B cell (primary cell): ENCODE measurements around the gene OPHN1. TPM values are rescaled to one million over a fixed set of nuclear protein-coding genes. Genes with fewer than 3 reads are reported as not detected.

Experiments
- ATAC-seq: fragments of 200-7000 bp; cut with Tn5 transposase; one replicate; pipeline ENCODE4 v1.10.0; 2021; ENCODE audit warnings: low read depth, mild to moderate bottlenecking, moderate number of reproducible peaks, moderate library complexity
- CTCF ChIA-PET: fragments of 350-600 bp; sonication (Branson Sonifier 250); formaldehyde crosslinking; loops from one replicate; lab custom pipeline; 2021; ENCODE audit warnings: antibody characterized with exemption, inconsistent platforms; lab: Charles Lee
- POLR2A ChIA-PET: fragments of 350-600 bp; sonication (Branson Sonifier 250); formaldehyde crosslinking; loops from one replicate; lab custom pipeline; 2021; ENCODE audit warnings: antibody characterized with exemption; lab: Charles Lee
- DNase-seq: peaks from one replicate; pipeline ENCODE4 v3.0.0; 2013
- H2AFZ ChIP-seq: 2 replicates; pipeline ENCODE4 v1.6.1; 2012; ENCODE audit warnings: mild to moderate bottlenecking, low read depth, low read length; ENCODE audit not compliant: insufficient read depth, poor library complexity, severe bottlenecking
- H3K27ac ChIP-seq, 2 donors: 1 replicate in 1 of 2; 2 replicates in 1 of 2; pipeline ENCODE4 v1.5.1; 2012 to 2013; ENCODE audit warnings: low read length in 2 of 2, mild to moderate bottlenecking in 2 of 2, moderate library complexity in 1 of 2
- H3K27me3 ChIP-seq, 4 experiments: fragments of 200-600 bp in 1 of 4; sonication (generic) in 1 of 4; replicated peaks in 1 of 4; 1 replicate in 2 of 4; 2 replicates in 2 of 4; pipeline versions ENCODE4 v1.6.1 to v1.7.0; 2013 to 2016; ENCODE audit warnings: low read length in 3 of 4, mild to moderate bottlenecking in 2 of 4, mixed read lengths in 1 of 4, moderate library complexity in 1 of 4; ENCODE audit not compliant: insufficient read depth in 4 of 4, control insufficient read depth in 3 of 4; ENCODE audit errors: control extremely low read depth in 1 of 4
- H3K36me3 ChIP-seq, 2 experiments: replicated peaks in 1 of 2; 1 replicate in 1 of 2; 2 replicates in 1 of 2; pipeline versions ENCODE4 v1.6.1 to v1.7.1; 2013; ENCODE audit warnings: low read length in 1 of 2; ENCODE audit not compliant: insufficient read depth in 2 of 2, control insufficient read depth in 1 of 2; ENCODE audit errors: control extremely low read depth in 1 of 2, extremely low read depth in 1 of 2
- H3K4me1 ChIP-seq, 2 donors: fragments of 200-600 bp in 1 of 2; sonication (generic) in 1 of 2; 1 replicate in 1 of 2; 2 replicates in 1 of 2; pipeline versions ENCODE4 v1.5.1 to v1.6.1; 2013 to 2017; ENCODE audit warnings: low read length in 2 of 2; ENCODE audit not compliant: control insufficient read depth in 2 of 2, insufficient read depth in 2 of 2
- H3K4me2 ChIP-seq: replicated peaks from 2 replicates; pipeline ENCODE3; 2012; ENCODE audit warnings: mild to moderate bottlenecking, low read depth, low read length; ENCODE audit not compliant: poor library complexity, severe bottlenecking
- H3K4me3 ChIP-seq, 5 experiments: fragments of 200-600 bp in 1 of 5; sonication (generic) in 1 of 5; 1 replicate in 3 of 5; 2 replicates in 2 of 5; pipeline versions ENCODE4 v1.5.1 to v1.7.0; 2011 to 2016; ENCODE audit warnings: low read length in 4 of 5, mild to moderate bottlenecking in 4 of 5, low read depth in 2 of 5, control low read depth in 1 of 5, moderate library complexity in 1 of 5; ENCODE audit not compliant: insufficient read depth in 1 of 5; ENCODE audit errors: control extremely low read depth in 1 of 5, extremely low read depth in 1 of 5
- H3K79me2 ChIP-seq: fragments of 200-600 bp; sonication (generic); one replicate; pipeline ENCODE4 v1.6.0; 2016; ENCODE audit warnings: low read length; ENCODE audit not compliant: control insufficient read depth, insufficient read depth
- H3K9ac ChIP-seq: fragments of 200-600 bp; sonication (generic); 2 replicates; pipeline ENCODE4 v1.6.1; 2017; ENCODE audit warnings: mild to moderate bottlenecking, low read length, moderate library complexity
- H3K9me3 ChIP-seq, 3 donors: one replicate each; pipeline versions ENCODE4 v1.6.1 to v1.7.1; 2013; ENCODE audit warnings: low read length in 2 of 3; ENCODE audit not compliant: control insufficient read depth in 2 of 3, insufficient read depth in 1 of 3; ENCODE audit errors: control extremely low read depth in 1 of 3
- H4K20me1 ChIP-seq: 2 replicates; pipeline ENCODE4 v1.6.0; 2012; ENCODE audit warnings: mild to moderate bottlenecking, low read length; ENCODE audit not compliant: insufficient read depth, control insufficient read depth, poor library complexity, severe bottlenecking
- H3K27ac Mint-ChIP-seq: one replicate; pipeline ENCODE4 v1.8.0; 2021; ENCODE audit warnings: mixed read lengths
- H3K27me3 Mint-ChIP-seq: one replicate; pipeline ENCODE4 v1.8.0; 2021; ENCODE audit warnings: mixed read lengths
- H3K4me1 Mint-ChIP-seq: one replicate; pipeline ENCODE4 v1.8.0; 2021; ENCODE audit warnings: mixed read lengths
- H3K4me3 Mint-ChIP-seq: one replicate; pipeline ENCODE4 v1.8.0; 2021; ENCODE audit warnings: mixed read lengths
- H3K9me3 Mint-ChIP-seq: one replicate; pipeline ENCODE4 v1.8.0; 2022; ENCODE audit warnings: mixed read lengths; ENCODE audit not compliant: insufficient read depth
- CTCF ChIP-seq: fragments of 200-600 bp; IDR thresholded peaks from one replicate; pipeline ENCODE4 v1.8.0; 2022; ENCODE audit warnings: antibody characterized with exemption, mild to moderate bottlenecking
- EZH2 ChIP-seq: IDR thresholded peaks from 2 replicates; pipeline ENCODE4 v1.6.1; 2012; ENCODE audit warnings: borderline replicate concordance, low read depth, mild to moderate bottlenecking, moderate library complexity, low read length; ENCODE audit not compliant: insufficient read depth, poor library complexity, severe bottlenecking
- WGBS: methylation state at CpG from one replicate; pipeline ENCODE4 v1.1.5; 2013; ENCODE audit warnings: missing lambda C conversion rate; ENCODE audit not compliant: insufficient coverage; 5-methylcytosine and 5-hydroxymethylcytosine counted together
- intact Hi-C: fragments of 100-400 bp; cut with micrococcal nuclease; formaldehyde crosslinking; loops from one replicate; pipeline ENCODE4 v1.10.0; 2022
- polyA plus RNA-seq: library from polyadenylated mRNA; depleted of rRNA; stranded (reverse); fragments of >200 nt; gene quantifications from 2 replicates; pipeline ENCODE4 v1.2.3, GENCODE V29; 2012
- total RNA-seq, 2 donors: library from RNA; stranded (reverse); fragments of 120-200 nt in 1 of 2; gene quantifications; 1 replicate in 1 of 2; 2 replicates in 1 of 2; pipeline versions ENCODE4 v1.2.3 to v1.2.4, GENCODE V29; 2013 to 2022

The OPHN1 gene
- total and polyA plus RNA-seq, 2 donors (not counting 1 experiment from before 2014, with no cell fraction given) = 0.03 to 0.17 TPM

GRCh38 chrX:68043713-68044438, 389.4 kb downstream of the OPHN1 start:
- no peaks in the 10 kb centered on the region for H3K4me1 ChIP-seq
- H3K4me3 ChIP-seq = no peak overlapping the region
- intact Hi-C loops = no loop called here
- H3K36me3 ChIP-seq = no peaks in the 10 kb centered on the region
- H3K9me3 Mint-ChIP-seq = no peaks in the 10 kb centered on the region
- DNase-seq (no peak), ATAC-seq (no peak)
- H3K27me3 ChIP-seq = no peaks in the 10 kb centered on the region
- H3K79me2 ChIP-seq = no peaks in the 10 kb centered on the region
- CTCF ChIA-PET = no interaction called here
- TF ChIP-seq EZH2 (no peak), CTCF (no peak)
- H3K27ac ChIP-seq = no peak overlapping the region
- no peaks in the 10 kb centered on the region for H3K9me3 ChIP-seq
- H3K27me3 Mint-ChIP-seq = no peaks in the 10 kb centered on the region
- H3K4me1 Mint-ChIP-seq = no peaks in the 10 kb centered on the region
- no peak overlapping the region for H3K27ac Mint-ChIP-seq
- no peak overlapping the region for H2AFZ ChIP-seq
- no peak overlapping the region for H3K9ac ChIP-seq
- POLR2A ChIA-PET = no interaction called here
- H4K20me1 ChIP-seq = no peaks in the 10 kb centered on the region
- 67% methylated on average over 1 of the region's 1 CpG for WGBS
- H3K4me2 ChIP-seq = no peak overlapping the region
- H3K4me3 Mint-ChIP-seq = no peak overlapping the region

- no peaks in the 10 kb centered on the region for H3K4me1 Mint-ChIP-seq
- WGBS = no CpG with 5 or more reads among the region's 1 CpG
- H3K27me3 ChIP-seq = no peaks in the 10 kb centered on the region
- H3K9me3 ChIP-seq = no peaks in the 10 kb centered on the region
- H3K79me2 ChIP-seq = no peaks in the 10 kb centered on the region
- ChIA-PET POLR2A (no interaction called here), CTCF (no interaction called here)
- no peaks in the 10 kb centered on the region for H3K36me3 ChIP-seq
- no peak overlapping the region for H3K9ac ChIP-seq
- ATAC-seq (no peak), DNase-seq (no peak)
- no peak overlapping the region for H3K4me2 ChIP-seq
- no peaks in the 10 kb centered on the region for H3K4me1 ChIP-seq
- intact Hi-C loops = no loop called here
- H3K27ac Mint-ChIP-seq = no peak overlapping the region
- H3K27me3 Mint-ChIP-seq = no peaks in the 10 kb centered on the region
- H3K4me3 ChIP-seq = no peak overlapping the region
- no peaks in the 10 kb centered on the region for H4K20me1 ChIP-seq
- H2AFZ ChIP-seq = no peak overlapping the region
- no peak overlapping the region for H3K27ac ChIP-seq
- H3K9me3 Mint-ChIP-seq = no peaks in the 10 kb centered on the region
- no peak overlapping the region for H3K4me3 Mint-ChIP-seq
- TF ChIP-seq EZH2 (no peak), CTCF (no peak)
Observed at GRCh38 chrX:68041110-68041509, 392.2 kb downstream of the OPHN1 start.
